Nephron (organoid): ENCODE measurements around the gene B4GALNT3.

Experiments
- H3K27ac Mint-ChIP-seq, 3 experiments: 2 replicates each; pipeline ENCODE4 v1.8.0; 2020; ENCODE audit warnings: mixed read lengths in 3 of 3, mild to moderate bottlenecking in 2 of 3, moderate library complexity in 1 of 3
- H3K27me3 Mint-ChIP-seq: 2 replicates; pipeline ENCODE4 v1.8.0; 2021; ENCODE audit warnings: low read depth, mild to moderate bottlenecking, moderate library complexity, mixed read lengths
- H3K36me3 Mint-ChIP-seq: 2 replicates; pipeline ENCODE4 v1.8.0; 2020; ENCODE audit warnings: low read depth, mixed read lengths
- H3K4me1 Mint-ChIP-seq: 2 replicates; pipeline ENCODE4 v1.8.0; 2020; ENCODE audit warnings: mixed read lengths
- H3K4me3 Mint-ChIP-seq, 3 experiments: 2 replicates each; pipeline ENCODE4 v1.8.0; 2020; ENCODE audit warnings: mild to moderate bottlenecking in 3 of 3, mixed read lengths in 3 of 3, moderate library complexity in 2 of 3
- H3K9me3 Mint-ChIP-seq: 2 replicates; pipeline ENCODE4 v1.8.0; 2020; ENCODE audit warnings: mixed read lengths
- CTCF ChIP-seq, 3 experiments: fragments of 200-600 bp; sonication (generic); IDR thresholded peaks; one replicate each; pipeline ENCODE4 v1.5.0; 2021; ENCODE audit warnings: antibody characterized with exemption in 3 of 3; ENCODE audit not compliant: unreplicated experiment in 3 of 3

The B4GALNT3 gene

GRCh38 chr12:565589-566105 is 105.9 kb downstream of the B4GALNT3 start:
- Mint-ChIP-seq H3K27ac (no peak overlapping the region), H3K9me3 (no peaks in the 10 kb centered on the region), H3K27me3 (peaks cover 10% of the 10 kb centered on the region), H3K4me1 (peaks cover 5% of the 10 kb centered on the region), H3K4me3 (no peak overlapping the region), H3K36me3 (no peaks in the 10 kb centered on the region)
- TF ChIP-seq CTCF (IDR thresholded peaks at IDR 0.05; ENCODE audit: unreplicated experiment in 3 of 3): no peak

GRCh38 chr12:568486-568885 is 108.7 kb downstream of the B4GALNT3 start:
- no peaks in the 10 kb centered on the region for H3K27me3 Mint-ChIP-seq
- no peaks in the 10 kb centered on the region for H3K9me3 Mint-ChIP-seq
- no peak overlapping the region for H3K27ac Mint-ChIP-seq
- H3K36me3 Mint-ChIP-seq: no peaks in the 10 kb centered on the region
- no peak for TF ChIP-seq CTCF (IDR thresholded peaks at IDR 0.05; ENCODE audit: unreplicated experiment in 3 of 3)
- peak overlapping the region; percentile 55 to 70 (median 62) for H3K4me3 Mint-ChIP-seq
- peaks cover 14% of the 10 kb centered on the region for H3K4me1 Mint-ChIP-seq

GRCh38 chr12:569091-569676 is 109.4 kb downstream of the B4GALNT3 start:
- Mint-ChIP-seq H3K4me3 (peak overlapping the region; percentile 85 to 86 (median 86)), H3K27ac (peak overlapping the region in 2 of 3 experiments; percentile 37 to 42), H3K4me1 (peaks cover 17% of the 10 kb centered on the region), H3K27me3 (no peaks in the 10 kb centered on the region), H3K9me3 (no peaks in the 10 kb centered on the region), H3K36me3 (no peaks in the 10 kb centered on the region)
- TF ChIP-seq CTCF (IDR thresholded peaks at IDR 0.05; ENCODE audit: unreplicated experiment in 3 of 3): no peak

- H3K4me1 Mint-ChIP-seq: peaks cover 22% of the 10 kb centered on the region
- H3K36me3 Mint-ChIP-seq: no peaks in the 10 kb centered on the region
- peak; percentile 92 to 96 (median 96) for TF ChIP-seq CTCF (IDR thresholded peaks at IDR 0.05; ENCODE audit: unreplicated experiment in 3 of 3)
- peak overlapping the region; percentile 85 to 86 (median 86) for H3K4me3 Mint-ChIP-seq
- no peaks in the 10 kb centered on the region for H3K9me3 Mint-ChIP-seq
- H3K27me3 Mint-ChIP-seq: no peaks in the 10 kb centered on the region
- H3K27ac Mint-ChIP-seq: peak overlapping the region in 2 of 3 experiments; percentile 37 to 42
Measured at GRCh38 chr12:569803-570434, 110.2 kb downstream of the B4GALNT3 start.

- Mint-ChIP-seq H3K4me3 (peak overlapping the region; percentile 85 to 86 (median 86)), H3K4me1 (peaks cover 27% of the 10 kb centered on the region), H3K9me3 (no peaks in the 10 kb centered on the region), H3K36me3 (no peaks in the 10 kb centered on the region), H3K27me3 (no peaks in the 10 kb centered on the region), H3K27ac (peak overlapping the region in 1 of 3 experiments; percentile 77)
- no peak for TF ChIP-seq CTCF (IDR thresholded peaks at IDR 0.05; ENCODE audit: unreplicated experiment in 3 of 3)
Measured at GRCh38 chr12:570435-570920, 110.7 kb downstream of the B4GALNT3 start.
